Lower leg skin (tissue), 3 donors: ENCODE data around the gene RAB11FIP3.

Source experiments
- CTCF ChIP-seq, 3 donors: fragments of 450-650 bp; IDR thresholded peaks; one replicate each; pipeline ENCODE4 v1.5.1; 2016; ENCODE audit warnings: antibody characterized with exemption in 3 of 3, mild to moderate bottlenecking in 3 of 3, moderate library complexity in 2 of 3
- POLR2A ChIP-seq, 2 donors: fragments of 450-650 bp; IDR thresholded peaks; one replicate each; pipeline ENCODE4 v1.6.1; 2016 to 2017; ENCODE audit warnings: antibody characterized with exemption in 2 of 2, mild to moderate bottlenecking in 1 of 2, moderate library complexity in 1 of 2

- TF ChIP-seq CTCF (IDR thresholded peaks at IDR 0.05), result peak in 1 of 3 donors; percentile 18
- no peak for TF ChIP-seq POLR2A (IDR thresholded peaks at IDR 0.05)
These were observed 27.6 kb upstream of the RAB11FIP3 start for GRCh38 chr16:397736-398332.
